ENCODE data around the gene CLASRP.

- TF ChIP-seq ESRRG (CRISPR knock-in tag; IDR thresholded peaks at IDR 0.05) (no peak), ZFP3 (CRISPR knock-in tag; IDR thresholded peaks at IDR 0.05) (no peak), PPARA (CRISPR knock-in tag; IDR thresholded peaks at IDR 0.05; ENCODE audit: borderline replicate concordance) (no peak), ARNTL (CRISPR knock-in tag; IDR thresholded peaks at IDR 0.05; ENCODE audit: borderline replicate concordance, low read depth) (no peak), ZNF70 (CRISPR knock-in tag; IDR thresholded peaks at IDR 0.05) (no peak), ZFP30 (CRISPR knock-in tag; IDR thresholded peaks at IDR 0.05) (no peak), SNAI2 (CRISPR knock-in tag; IDR thresholded peaks at IDR 0.05) (no peak), TCF4 (CRISPR knock-in tag; IDR thresholded peaks at IDR 0.05; ENCODE audit: borderline replicate concordance) (no peak), PATZ1 (CRISPR knock-in tag; IDR thresholded peaks at IDR 0.05; ENCODE audit: borderline replicate concordance) (no peak), ZNF565 (CRISPR knock-in tag; conservative IDR thresholded peaks at IDR 0.05; ENCODE audit: low read depth) (no peak), RARB (CRISPR knock-in tag; IDR thresholded peaks at IDR 0.05) (no peak), ISL1 (CRISPR knock-in tag; IDR thresholded peaks at IDR 0.05) (no peak), GLIS3 (CRISPR knock-in tag; IDR thresholded peaks at IDR 0.05) (no peak), BACH2 (CRISPR knock-in tag; IDR thresholded peaks at IDR 0.05; ENCODE audit: borderline replicate concordance) (no peak)
Measured at GRCh38 chr19:45076851-45077730, 38.2 kb downstream of the CLASRP start.

Measured in SK-N-SH treated with all-trans-retinoic acid at 6 μM for 48 hours (cell line).